ENCODE measurements around the gene C1QL2.

The C1QL2 gene

DNA sequence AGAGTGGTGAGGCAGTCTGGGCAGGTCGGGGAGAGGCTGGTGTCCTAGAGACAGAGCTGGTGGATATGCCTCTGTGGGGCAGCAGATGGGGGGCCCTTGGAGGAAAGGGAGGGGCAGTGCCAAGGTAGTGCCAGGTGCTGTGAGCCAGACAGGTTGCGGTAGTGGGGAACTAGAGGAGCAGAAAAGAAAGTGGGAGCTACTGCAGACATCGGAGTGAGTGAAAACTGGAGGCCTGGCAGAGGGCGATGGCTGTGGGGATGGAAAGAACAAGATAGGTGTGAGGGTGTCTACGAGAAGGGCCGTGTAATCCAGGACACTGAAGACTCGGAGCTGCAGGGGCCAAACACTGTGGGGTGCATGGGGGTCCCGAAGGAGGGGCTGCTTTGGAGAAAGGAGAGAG, 21.7 kb downstream of the C1QL2 start:
- DNase-seq = no peak

DNA sequence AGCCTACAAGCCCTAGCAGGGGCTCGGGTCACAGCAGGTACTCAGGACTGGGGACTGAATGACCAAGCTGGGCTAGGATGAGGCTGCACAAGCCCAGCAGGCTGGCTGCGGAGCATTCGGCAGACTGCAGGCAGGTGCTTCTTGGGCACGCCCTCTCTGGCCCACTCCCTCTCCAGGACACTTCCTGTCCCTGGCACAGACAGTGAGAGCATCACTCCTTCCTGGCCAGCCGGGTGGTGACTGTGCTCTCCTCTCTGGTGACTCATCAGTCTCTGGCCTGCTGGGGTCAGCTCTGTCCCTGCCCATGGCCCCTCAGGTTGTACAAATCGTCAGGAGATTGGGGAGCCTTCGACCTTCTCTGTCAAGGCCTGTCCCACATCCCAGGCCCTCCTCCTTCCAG, 22.5 kb downstream of the C1QL2 start:
- DNase-seq = no peak

DNA sequence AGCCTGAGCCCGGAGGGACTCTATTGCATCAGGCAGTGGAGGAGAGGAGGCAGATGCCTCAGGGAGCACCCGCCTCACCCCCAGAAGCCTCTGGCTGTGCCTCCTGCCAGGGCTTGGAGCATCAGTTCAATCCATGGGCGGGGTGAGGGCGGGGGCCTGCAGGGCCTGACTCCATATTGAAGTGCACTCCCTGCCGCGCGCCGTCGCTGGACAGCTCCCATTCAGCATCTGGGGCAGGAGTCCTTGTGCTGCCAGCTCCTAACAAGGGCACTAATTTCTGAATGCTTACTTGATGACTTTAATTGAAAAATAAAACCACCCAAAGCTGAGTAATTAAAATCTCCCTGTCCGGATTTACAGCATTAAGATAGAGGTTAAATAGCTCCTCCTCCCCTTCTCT, 23.8 kb downstream of the C1QL2 start:
- no peak for DNase-seq

DNA sequence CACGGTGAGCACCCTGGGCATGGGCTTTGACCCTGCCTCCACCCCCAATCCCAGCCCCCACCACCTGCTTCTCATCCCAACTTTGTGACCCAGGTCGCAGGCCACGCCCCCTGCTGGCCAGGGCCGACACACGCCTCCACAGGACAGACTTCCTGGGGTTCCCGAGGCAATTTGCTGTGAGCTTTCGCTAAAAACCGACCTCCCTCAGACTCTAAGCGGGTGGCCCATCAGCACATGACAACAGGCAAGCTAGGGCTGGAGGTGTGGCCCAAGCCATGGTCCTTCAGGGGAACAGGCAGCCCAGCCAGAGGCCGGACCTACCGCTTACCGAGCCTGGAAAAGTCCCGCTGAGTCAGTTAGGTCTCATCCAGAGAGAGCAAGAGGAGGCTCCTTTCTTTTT, 31.9 kb downstream of the C1QL2 start:
- DNase-seq = peak in 1 of 5 experiments; percentile 29

DNA sequence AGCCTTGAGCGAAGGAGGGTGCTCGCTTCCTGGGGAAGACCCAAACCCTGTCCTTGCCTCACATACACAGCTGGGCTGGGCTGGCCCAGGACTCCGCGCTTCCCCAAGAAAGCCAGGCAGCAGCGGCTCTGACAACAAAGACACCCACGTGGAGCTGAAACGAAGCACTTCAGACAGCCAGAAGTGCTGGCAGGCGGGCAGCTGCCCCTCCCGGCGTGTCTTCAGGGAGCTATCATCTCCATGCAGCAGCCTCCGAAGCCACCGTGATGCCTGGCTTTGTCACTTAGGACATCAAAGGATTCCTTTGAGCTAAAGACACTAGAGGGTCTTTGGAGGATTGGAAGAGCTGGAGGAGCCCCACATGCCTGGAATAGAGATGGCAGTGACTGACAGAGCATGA, 35.2 kb downstream of the C1QL2 start:
- no peak for DNase-seq

DNA sequence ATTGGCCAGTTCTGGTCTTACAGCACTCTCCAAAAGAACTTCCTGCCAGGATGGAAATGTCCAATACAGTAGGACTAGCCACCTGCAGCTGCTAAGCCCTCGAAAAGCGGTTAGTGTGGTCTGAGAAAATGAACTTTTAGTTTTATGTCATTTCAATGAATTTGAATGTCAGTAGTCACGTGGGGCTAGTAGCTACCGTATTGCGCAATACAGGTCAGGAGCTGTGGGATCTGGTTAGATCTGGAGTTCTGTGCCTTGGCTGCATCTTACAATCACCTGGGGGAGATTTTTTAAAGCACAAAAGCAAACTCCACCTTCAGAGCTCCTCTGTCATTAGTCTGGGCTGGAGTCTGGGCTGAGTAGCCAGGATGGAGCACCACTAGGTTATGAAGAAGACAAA, 35.9 kb downstream of the C1QL2 start:
- DNase-seq = no peak

DNA sequence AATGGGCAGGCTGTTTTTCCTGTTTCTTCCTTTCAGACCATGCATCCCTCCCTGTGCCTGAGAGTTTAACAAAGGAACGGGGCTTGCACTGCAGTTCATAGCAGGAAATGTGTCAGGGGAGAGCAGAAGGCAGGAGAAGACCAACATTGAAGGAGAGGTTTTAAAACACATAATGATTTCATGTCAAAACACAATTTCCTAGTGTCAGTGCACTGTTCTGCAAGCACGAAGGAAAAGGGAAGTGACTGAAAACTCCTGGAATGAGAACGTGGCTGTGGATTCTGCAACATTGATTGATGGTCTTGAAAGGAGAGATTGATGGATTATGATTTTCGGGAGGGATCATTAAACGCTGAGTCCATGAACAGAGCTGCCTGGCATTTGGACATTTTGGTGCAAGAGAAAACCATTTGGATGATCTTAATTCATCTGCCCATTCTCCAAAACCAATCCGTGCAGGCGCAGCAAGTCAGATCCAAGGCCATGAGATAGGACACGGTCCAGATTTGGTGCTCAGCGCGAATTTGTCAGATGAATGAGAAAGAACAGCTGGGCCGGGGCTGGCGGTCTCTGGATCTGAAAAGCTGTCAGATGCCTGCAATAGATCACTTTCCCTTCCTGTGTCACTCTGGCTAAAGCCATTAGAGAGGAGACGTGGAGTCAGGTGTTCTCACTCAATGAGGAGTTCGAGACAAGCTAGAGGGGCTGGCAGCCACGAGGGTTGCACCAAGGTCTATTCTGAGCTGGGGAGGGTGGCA, 38.4 kb downstream of the C1QL2 start:
- DNase-seq = no peak

DNA sequence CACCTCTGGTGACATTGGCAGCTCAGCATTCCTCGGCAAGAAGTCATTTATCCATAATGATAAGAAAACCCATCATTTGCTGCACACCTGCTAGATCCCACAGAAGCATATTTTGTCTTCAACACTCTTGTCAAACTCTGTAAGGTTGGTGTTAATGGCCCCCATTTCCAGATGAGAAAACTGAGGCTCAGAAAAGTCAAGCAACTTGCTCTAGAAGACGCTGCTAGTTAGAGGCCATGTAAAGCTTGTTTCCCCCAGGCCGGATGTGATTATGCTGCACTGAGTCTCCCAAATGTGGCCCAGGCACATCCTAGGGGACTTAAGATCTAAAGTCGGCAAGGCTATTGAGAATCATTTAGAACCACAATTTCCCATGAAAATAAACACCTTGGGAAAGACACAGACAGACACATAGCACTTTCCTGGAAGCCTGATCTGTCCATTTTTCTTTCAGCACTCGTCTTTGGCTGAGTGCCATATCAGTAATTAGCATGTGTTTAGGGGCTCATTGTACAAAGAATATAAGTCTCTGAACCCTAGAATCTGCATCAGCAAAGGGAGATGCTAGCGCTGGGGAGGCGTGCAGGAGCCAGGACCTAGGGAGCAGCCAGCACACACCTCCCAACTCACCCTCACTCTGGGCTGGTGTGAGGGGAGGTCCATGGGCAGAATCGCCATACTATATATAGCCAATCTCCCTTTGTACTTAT, 39.3 kb downstream of the C1QL2 start:
- DNase-seq = no peak

DNA sequence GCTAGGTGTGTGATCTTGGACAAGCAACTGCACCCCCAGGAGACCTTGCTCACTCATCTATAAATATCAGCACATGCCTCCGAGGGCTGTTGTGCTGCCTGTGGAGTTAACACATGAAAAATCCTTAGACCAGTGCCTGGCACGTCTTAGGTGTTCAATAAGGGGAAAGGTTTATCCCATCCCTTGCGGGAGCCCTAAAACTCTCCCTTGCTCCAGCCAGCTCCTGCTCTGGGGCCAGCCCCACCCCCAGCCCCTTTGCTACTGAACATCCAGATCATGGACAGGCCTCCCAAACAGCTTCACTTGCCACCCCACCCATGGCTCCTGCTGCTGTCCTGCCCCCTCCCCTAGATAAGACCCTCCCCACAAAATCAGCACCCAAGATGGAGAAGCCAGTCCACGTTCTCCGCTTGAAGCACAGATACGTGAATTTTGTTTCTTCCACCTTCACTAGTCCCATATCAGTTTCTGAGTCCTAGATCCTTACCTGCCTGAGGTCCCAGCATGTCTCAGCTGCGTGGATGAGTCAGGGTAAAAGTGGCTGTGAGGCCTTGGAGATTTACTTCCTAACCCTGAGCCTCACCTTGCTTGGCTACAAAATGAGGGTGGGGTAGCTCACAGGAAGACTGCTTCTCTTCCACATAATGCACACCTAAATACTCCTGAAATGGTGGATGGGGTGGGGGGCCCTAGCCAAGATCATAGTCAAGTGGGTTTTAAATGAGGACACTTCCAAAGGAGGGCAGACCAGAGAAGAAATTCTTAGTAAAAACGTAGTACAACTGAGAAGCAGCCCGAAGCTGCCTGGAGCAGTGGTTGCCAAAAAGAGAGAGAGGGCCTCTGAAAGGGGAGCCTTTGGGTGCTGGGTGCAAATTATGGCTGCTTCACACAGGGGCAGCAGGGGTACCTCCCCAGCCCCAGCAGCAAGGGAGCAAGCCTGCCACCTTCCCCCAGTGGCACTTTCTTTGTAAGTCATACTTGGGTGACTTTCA, 40.4 kb downstream of the C1QL2 start:
- DNase-seq = no peak

DNA sequence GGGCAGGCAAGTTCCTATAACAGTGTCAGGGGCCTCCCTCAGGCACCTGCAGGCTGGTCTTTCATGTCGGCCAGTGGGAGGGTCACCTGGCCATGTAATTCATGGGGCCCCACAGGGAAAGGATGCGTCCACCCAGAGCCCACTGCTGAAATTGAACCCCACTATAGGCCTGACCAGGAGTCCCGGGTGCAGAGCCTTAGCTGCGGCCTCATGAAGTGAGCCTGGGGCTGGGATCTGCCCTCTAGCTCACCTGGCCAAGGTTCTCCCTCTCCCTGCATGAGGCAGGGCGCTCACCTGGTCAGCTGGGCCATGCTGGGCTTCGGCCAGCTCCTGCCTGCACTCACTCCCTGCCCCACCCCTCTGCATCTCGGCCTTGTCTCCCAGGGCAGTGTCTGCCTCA, 41.1 kb downstream of the C1QL2 start:
- DNase-seq = no peak

DNA sequence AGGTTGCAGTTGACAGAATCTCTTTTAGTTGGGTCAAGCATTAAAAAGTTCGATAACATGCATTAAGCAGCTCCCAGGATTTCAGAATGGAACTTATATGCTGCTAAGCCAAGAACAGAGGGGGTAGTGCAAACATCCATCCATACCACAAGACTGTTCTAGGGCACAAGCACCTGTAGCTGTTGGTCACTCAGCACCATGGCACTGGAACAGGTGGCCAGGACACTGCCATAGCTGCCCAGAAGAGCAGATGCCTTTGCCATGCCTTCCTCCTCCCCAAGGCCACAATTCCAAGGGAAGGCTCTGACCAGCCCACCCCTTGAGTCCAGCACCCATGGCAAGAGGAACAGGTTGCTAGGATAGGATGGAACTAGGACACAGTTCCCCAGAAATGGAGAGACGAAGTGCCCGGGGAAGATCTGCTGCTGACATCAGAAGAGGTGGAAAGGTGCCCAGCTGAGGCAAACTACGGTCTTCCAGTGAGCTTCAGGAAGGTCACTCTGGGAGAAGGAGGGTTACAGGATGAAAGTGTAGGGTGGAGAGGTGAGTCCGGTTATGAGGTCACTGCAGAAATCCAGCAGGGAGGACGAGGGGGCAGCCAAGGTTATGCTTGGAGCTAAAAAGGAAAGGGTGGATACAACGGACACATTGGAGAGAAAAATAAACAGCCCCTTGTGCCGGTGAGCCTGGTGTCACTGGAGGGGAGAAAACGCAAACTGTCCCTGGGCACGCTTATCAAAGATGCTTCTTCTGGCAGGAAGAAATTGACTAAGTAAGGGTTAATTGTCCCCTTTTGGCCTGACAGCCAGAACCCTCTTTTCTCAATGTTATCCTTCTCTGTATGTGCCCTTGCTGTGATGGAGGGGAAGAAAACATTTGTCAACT, 41.9 kb downstream of the C1QL2 start:
- no peak for DNase-seq

DNA sequence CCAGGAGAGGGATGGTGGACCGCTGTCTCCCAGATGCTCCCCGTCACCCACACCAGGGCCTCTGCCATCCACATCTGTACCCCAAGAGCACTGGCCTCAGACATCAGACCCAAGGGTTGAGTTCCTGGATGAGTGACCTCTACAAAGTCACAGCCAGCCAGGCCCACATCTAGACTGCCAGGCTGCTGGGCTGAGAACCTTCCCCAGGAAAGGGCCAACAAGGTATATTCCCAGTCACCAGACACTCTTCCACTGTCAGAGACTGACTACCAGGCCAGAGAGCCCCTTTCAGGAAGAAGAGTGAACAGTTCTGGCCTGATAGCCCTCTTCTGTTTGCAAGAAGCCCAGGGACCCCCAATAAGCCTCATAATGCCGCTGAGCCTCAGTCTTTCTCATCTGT, 44.3 kb downstream of the C1QL2 start:
- no peak for DNase-seq

DNA sequence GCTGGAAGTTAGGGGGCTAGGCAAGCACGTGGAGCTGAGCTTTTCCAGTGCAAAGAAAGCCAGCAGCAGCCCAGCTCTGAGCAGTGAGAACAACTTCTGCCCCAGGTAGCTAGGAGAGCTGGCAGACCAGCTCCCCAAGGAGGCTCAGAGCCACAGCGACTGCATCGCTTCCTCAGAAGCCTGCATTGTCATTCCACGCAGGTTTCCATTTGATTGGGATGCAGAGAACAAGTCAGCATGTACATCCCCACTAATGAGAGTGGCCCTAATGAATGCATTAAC, 45.1 kb downstream of the C1QL2 start:
- no peak for DNase-seq

DNA sequence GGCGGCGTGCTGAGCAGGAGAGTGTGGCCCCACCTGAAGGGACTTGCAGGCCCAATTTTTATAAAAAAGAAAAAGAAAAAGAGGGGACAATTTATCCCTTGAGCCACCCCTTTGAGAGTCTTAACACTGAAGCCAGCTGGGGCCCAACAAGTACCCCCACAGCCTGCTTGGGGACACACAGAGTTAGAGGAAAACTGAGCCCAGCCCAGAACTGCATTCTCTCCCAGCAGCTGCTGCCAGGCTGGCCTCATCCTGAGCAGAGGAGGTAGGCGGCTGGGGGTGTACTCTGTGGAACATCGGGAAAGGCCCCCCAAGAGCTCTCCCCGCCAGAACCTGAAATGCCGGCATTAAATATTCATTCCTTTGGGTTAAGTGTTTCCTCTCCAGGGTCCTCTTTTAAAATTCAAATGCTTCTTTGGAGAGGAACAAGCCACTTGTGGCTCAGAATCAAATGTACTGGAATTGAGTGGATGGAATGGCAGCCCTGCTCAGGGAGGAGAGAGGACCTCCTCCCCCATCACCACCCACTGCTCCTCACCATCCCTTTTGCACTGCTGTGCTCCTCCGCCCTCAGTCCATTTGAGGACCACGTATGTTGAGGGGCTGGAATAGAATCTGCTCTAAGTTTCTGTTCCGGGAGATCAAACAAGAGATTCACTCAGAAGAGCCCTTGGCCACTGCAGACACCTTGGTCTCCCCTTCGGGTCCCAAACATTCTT, 45.6 kb downstream of the C1QL2 start:
- DNase-seq = no peak

DNA sequence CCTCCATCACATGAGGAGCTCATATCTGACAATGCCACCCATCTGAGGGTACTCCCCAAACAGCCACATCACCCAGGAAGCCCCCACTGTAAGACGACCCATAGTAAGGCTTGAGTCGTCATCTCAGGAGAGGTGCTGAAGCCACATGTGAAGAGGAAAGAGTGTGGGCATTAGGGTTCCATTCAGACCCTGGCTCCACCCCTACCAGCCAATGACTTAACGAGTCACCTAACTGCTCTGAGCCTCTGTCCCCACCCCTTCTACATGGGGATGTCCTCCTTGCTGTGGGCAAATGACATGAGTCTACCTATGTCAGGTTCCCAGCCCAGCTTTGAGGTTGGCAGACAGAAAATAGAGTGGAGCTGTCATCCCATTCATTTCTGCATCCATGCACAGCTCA, 46.3 kb downstream of the C1QL2 start:
- no peak for DNase-seq

DNA sequence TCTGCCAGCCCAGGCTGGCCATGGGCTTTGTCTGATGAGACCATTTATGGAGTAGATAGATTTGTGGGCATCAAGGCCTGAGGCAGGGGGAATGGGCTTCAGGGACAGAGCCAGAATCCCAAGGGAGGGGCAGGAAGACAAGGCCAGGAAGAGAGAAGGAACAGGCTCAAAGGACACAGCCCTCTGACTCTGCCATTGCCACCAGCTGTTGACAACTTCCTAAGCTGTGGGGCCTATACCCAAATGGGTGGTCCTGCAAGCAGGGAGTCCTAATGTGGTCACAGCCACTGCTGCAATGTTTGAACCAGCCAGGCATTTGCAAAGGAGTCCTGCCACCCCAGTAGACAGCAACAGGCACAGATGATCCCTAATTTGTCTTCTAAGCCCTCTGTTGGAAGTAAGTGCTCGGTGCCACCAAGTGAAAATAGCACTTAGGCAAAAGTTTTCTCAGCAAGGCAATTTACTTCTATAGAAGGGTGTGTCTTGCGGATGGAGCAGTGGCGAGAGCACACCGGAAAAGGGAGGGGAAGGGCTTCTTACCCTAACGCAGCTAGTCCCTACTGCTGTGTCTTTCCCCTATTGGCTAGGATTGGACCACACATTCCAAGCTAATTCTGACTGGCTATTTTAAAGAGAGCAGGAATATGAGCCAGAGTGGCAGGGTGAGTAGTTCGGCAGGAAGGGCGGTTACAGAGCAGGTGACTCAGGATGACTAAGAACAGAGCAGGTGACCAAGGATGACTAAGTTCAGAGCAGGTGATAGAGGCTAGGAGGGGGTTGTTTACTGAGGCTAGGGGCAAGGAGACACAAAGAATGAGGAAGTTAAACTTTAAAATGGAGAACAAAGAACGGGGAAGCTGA, 47.2 kb downstream of the C1QL2 start:
- no peak for DNase-seq

DNA sequence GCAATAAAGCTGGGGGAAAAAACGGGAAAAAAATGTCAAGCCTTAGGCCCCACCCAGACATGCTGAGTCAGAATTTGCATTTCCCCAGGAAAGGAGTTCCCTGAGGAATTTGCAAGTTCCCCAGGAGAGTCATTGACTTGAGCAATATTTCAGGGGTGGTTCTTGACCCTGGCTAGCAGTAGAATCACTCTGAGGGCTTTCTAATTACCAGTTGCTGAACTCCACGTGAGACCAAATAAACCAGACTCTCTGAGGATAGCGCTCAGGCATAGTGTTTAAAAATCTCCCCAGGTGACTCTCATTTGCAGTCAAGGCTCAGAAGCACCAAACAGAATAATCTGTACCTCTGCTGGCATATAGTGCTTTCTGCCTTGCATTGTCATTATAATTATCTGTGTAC, 48.7 kb downstream of the C1QL2 start:
- no peak for DNase-seq

DNA sequence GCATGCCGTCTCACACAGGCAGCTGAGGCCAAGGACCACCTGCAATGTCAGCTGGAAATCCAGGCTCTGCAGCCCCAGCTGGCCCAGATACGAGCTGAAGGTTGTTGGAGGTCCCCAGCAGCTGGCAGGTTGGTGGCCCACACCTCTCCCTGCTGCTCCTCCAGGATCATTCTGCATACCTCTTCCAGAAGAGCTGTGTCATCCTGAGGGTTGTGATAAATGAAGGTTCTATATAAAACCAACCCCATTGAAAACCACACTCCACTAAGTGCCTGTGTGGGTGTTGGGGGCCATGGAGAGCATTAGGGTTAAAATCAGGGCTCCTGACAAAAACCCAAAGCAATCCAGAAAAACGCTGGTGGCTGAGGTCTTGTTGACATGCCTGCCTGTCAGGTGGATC, 50.4 kb downstream of the C1QL2 start:
- no peak for DNase-seq

DNA sequence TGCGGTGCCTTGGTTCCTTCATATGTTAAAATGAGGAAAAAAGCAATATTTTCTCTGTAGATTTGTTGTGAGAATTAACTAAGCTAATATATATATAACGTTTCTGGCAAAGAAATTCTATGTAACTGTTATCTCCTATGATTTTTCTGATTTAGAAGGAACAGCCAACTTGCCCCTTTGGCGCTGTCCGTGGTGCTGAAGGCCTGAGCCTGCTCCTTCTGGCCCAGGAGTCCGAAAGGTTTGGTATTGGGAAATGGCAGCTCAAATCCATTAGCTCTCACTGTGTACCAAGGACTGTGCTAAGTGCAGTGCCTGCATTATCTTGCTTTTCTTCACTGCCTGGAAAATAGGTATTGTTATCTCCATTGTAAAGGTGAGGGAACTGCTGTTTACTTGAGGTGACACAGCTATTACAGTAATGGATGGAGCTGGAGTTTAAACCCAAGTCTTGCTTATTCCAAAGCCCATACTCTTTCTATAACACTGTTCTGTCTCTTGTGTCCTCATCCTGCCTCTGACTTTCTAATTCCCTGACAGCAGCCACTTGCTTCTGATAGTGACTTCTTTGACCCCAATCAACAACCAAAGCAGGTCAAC, 52.2 kb downstream of the C1QL2 start:
- DNase-seq = peak in 1 of 5 experiments; percentile 32

All from T-helper 2 cell (primary cell).